Mammary epithelial cell (primary cell): ENCODE data around the gene COL19A1.

Experiments used
- CTCF ChIP-seq, 2 donors: IDR thresholded peaks in 1 of 2; conservative IDR thresholded peaks in 1 of 2; 2 replicates each; pipeline ENCODE4 v1.5.1; 2011 to 2012; ENCODE audit warnings: inconsistent platforms in 2 of 2, low read length in 2 of 2, mild to moderate bottlenecking in 2 of 2, control low read depth in 1 of 2, low read depth in 1 of 2; ENCODE audit not compliant: insufficient read depth in 1 of 2; ENCODE audit errors: extremely low read depth in 1 of 2
- EZH2 ChIP-seq: IDR thresholded peaks from 2 replicates; pipeline ENCODE4 v1.6.1; 2012; ENCODE audit warnings: low read length, inconsistent platforms, borderline replicate concordance

DNA sequence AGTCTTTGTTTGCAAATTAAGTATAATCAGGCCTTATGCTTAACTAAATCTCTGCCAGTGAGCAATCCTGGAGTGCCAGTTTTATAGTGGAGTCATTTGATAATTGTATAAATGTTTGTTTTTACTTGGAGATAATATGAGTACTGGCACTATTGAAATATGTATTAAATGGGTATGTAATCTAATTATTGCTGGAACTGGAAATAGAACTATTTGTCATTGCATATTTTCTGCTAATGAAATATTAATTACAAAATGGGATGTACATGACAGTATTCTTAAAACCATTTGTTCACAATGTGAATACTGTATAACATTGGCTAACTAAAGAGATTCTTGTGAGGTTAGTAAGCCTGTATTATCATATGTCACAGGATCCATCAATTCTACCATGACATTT is 49.0 kb upstream of the COL19A1 start:
- no peak for TF ChIP-seq CTCF (conservative IDR thresholded peaks at IDR 0.05 in 1 of 2, IDR thresholded peaks at IDR 0.05 in 1 of 2; ENCODE audit: extremely low read depth in 1 of 2, insufficient read depth in 1 of 2, low read depth in 1 of 2, low read length in 2 of 2)
- TF ChIP-seq EZH2, result no peak
